OCI-LY3 (cell line): ENCODE results near the gene BMP8B.

Experiments
- EZH2phosphoT487 ChIP-seq: fragments of 200-600 bp; shearing (Covaris generic); IDR thresholded peaks from 2 replicates; pipeline ENCODE4 v1.6.1; 2018; ENCODE audit warnings: antibody characterized with exemption, mixed run types, low read depth
- TF ChIP-seq, protein P1 (sequence below): fragments of 200-600, 300-600 bp; sonication (generic); IDR thresholded peaks from 2 replicates; pipeline ENCODE4 v1.5.1; 2014; ENCODE audit warnings: antibody characterized with exemption, low read length, low read depth

DNA sequence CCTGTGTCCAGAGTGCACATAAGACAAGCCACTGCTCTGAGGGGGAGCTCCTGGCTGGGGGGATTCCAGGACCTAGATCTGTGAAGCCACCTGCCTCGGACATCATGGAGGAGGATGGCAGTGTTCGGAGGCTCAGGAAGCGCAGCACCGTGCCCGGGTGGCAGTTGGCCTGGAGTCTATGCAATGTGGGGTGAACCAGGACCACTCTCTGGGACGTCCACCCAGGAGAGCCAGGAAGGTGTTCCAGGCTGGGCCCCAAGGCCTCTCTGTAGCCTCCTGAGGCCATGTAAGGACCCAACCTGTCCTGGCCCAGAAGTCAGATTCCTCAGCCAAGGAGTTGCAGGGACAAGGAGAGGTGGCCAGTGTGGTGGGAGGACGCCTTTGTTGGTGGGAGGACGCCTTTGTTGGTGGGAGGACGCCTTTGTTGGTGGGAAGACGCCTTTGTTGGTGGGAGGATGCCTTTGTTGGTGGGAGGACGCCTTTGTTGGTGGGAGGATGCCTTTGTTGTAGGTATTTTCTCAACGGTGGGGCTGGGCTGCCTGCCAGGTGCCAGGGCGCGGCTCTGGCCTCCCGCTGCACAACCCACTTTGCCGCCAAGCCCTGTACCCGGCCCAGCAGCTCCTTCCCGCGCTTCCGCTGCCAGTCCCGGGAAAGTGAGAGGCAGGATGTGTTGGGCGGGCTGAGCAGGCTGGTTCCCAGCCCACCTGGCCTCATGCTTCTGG lies 30.6 kb upstream of the BMP8B start:
- TF ChIP-seq, protein P1, sequence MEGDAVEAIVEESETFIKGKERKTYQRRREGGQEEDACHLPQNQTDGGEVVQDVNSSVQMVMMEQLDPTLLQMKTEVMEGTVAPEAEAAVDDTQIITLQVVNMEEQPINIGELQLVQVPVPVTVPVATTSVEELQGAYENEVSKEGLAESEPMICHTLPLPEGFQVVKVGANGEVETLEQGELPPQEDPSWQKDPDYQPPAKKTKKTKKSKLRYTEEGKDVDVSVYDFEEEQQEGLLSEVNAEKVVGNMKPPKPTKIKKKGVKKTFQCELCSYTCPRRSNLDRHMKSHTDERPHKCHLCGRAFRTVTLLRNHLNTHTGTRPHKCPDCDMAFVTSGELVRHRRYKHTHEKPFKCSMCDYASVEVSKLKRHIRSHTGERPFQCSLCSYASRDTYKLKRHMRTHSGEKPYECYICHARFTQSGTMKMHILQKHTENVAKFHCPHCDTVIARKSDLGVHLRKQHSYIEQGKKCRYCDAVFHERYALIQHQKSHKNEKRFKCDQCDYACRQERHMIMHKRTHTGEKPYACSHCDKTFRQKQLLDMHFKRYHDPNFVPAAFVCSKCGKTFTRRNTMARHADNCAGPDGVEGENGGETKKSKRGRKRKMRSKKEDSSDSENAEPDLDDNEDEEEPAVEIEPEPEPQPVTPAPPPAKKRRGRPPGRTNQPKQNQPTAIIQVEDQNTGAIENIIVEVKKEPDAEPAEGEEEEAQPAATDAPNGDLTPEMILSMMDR: no peak
- no peak for TF ChIP-seq EZH2phosphoT487
